Endothelial cell of coronary artery (primary cell): ENCODE results near the gene GFOD2. TPM values are rescaled to one million over a fixed set of nuclear protein-coding genes. Genes with fewer than 3 reads are reported as not detected.

Experiments
- total RNA-seq: library from RNA; depleted of rRNA; stranded (reverse); fragments of >200 nt; gene quantifications from 2 replicates; pipeline ENCODE4 v1.2.3, GENCODE V29; 2014

Gene GFOD2
- total RNA-seq = 48.8 and 57.4 TPM in 2 replicates

GRCh38 chr16:67719048-67719777, at the start of gene GFOD2:
Gene GFOD2 (minus strand): TSS chr16:67719316. CDS start chr16:67685715, 33,601 bp downstream.

GRCh38 chr16:67666559-67667452, 52.3 kb downstream of the GFOD2 start, which contains the start of the genes C16orf86 and ENKD1:
Gene C16orf86 (plus strand): TSS chr16:67666814. CDS start chr16:67666971, 157 bp downstream.
Gene ENKD1 (minus strand): TSS chr16:67666750. CDS start chr16:67666442, 308 bp downstream.

GRCh38 chr16:67660564-67661028, 58.5 kb downstream of the GFOD2 start, which contains the start of gene PARD6A:
Gene PARD6A (plus strand): TSS chr16:67660960. CDS start chr16:67661039, 79 bp downstream.

GRCh38 chr16:67659675-67660563, 59.2 kb downstream of the GFOD2 start, which contains the start of gene ACD:
Gene ACD (minus strand): TSS chr16:67660260. CDS start chr16:67660220, 40 bp downstream.

Other genes with a start within 250 kb of the GFOD2 start
- 78.7 and 86.7 TPM in 2 replicates for gene ATP6V0D1, start 238.2 kb downstream of the GFOD2 start, total RNA-seq
- not detected in 2 replicates for gene AGRP, start 235.8 kb downstream of the GFOD2 start, total RNA-seq
- 43.0 and 68.8 TPM in 2 replicates for gene RIPOR1, start 190.5 kb downstream of the GFOD2 start, total RNA-seq
- gene CTCF, start 156.8 kb downstream of the GFOD2 start, total RNA-seq = 23.4 and 26.3 TPM in 2 replicates
- gene CARMIL2, start 74.2 kb downstream of the GFOD2 start, total RNA-seq = 0.28 and 0.36 TPM in 2 replicates
- 13.4 and 14.6 TPM in 2 replicates for gene ACD, start 59.1 kb downstream of the GFOD2 start, total RNA-seq
- 2.4 and 2.6 TPM in 2 replicates for gene PARD6A, start 58.4 kb downstream of the GFOD2 start, total RNA-seq
- 19.4 and 22.2 TPM in 2 replicates for gene ENKD1, start 52.6 kb downstream of the GFOD2 start, total RNA-seq
- 0.99 and 1.2 TPM in 2 replicates for gene C16orf86, start 52.5 kb downstream of the GFOD2 start, total RNA-seq
- 4.6 and 5.6 TPM in 2 replicates for gene RANBP10, start 87.2 kb upstream of the GFOD2 start, total RNA-seq
- 0.85 and 0.90 TPM in 2 replicates for gene TSNAXIP1, start 87.6 kb upstream of the GFOD2 start, total RNA-seq
- 31.8 and 37.5 TPM in 2 replicates for gene THAP11, start 123.0 kb upstream of the GFOD2 start, total RNA-seq
- gene NUTF2, start 127.6 kb upstream of the GFOD2 start, total RNA-seq = 133 and 186 TPM in 2 replicates
- 25.0 and 28.5 TPM in 2 replicates for gene CENPT, start 128.4 kb upstream of the GFOD2 start, total RNA-seq
- gene EDC4, start 153.7 kb upstream of the GFOD2 start, total RNA-seq = 73.2 and 73.6 TPM in 2 replicates
- not detected in 2 replicates for gene NRN1L, start 165.6 kb upstream of the GFOD2 start, total RNA-seq
- 14.8 and 21.7 TPM in 2 replicates for gene PSKH1, start 173.9 kb upstream of the GFOD2 start, total RNA-seq
- 0.45 and 0.56 TPM in 2 replicates for gene CTRL, start 212.5 kb upstream of the GFOD2 start, total RNA-seq
- 59.5 and 69.1 TPM in 2 replicates for gene PSMB10, start 217.5 kb upstream of the GFOD2 start, total RNA-seq
- 1.7 and 5.7 TPM in 2 replicates for gene LCAT, start 224.8 kb upstream of the GFOD2 start, total RNA-seq
- gene SLC12A4, start 249.3 kb upstream of the GFOD2 start, total RNA-seq = 52.5 and 95.7 TPM in 2 replicates